HG03457 (cell line): ENCODE data around the gene PHLPP1.

Experiments
- ATAC-seq: cut with Tn5 transposase; IDR thresholded peaks from one replicate; pipeline ENCODE4 v1.9.1; 2021; ENCODE audit warnings: moderate number of reproducible peaks; ENCODE audit not compliant: unreplicated experiment

Gene PHLPP1

GRCh38 chr18:62999392-62999791 lies 284.1 kb downstream of the PHLPP1 start:
- no peak for ATAC-seq

- no peak for ATAC-seq
Measured at GRCh38 chr18:62999921-63000320, 284.6 kb downstream of the PHLPP1 start.

GRCh38 chr18:63000839-63001238 lies 285.5 kb downstream of the PHLPP1 start:
- ATAC-seq, result no peak

- ATAC-seq, result no peak
Measured at GRCh38 chr18:63001861-63002260, 286.5 kb downstream of the PHLPP1 start.

GRCh38 chr18:63002305-63002704 lies 287.0 kb downstream of the PHLPP1 start:
- ATAC-seq, result no peak

- no peak for ATAC-seq
Measured at GRCh38 chr18:63002803-63003445, 287.6 kb downstream of the PHLPP1 start.

- ATAC-seq, result no peak
Measured at GRCh38 chr18:63003899-63004298, 288.6 kb downstream of the PHLPP1 start.

- no peak for ATAC-seq
Measured at GRCh38 chr18:63004466-63005089, 289.2 kb downstream of the PHLPP1 start.

- ATAC-seq, result no peak
Measured at GRCh38 chr18:63005306-63005705, 290.0 kb downstream of the PHLPP1 start.

GRCh38 chr18:63007231-63007630 lies 291.9 kb downstream of the PHLPP1 start:
- no peak for ATAC-seq

- no peak for ATAC-seq
Measured at GRCh38 chr18:63016270-63016669, 300.9 kb downstream of the PHLPP1 start.

- ATAC-seq, result no peak
Measured at GRCh38 chr18:63017076-63017475, 301.7 kb downstream of the PHLPP1 start.

GRCh38 chr18:63017977-63018376 lies 302.6 kb downstream of the PHLPP1 start:
- no peak for ATAC-seq

GRCh38 chr18:63022429-63023022 lies 307.2 kb downstream of the PHLPP1 start:
- ATAC-seq, result no peak

GRCh38 chr18:63025251-63026090 lies 310.1 kb downstream of the PHLPP1 start:
- no peak for ATAC-seq

- no peak for ATAC-seq
Measured at GRCh38 chr18:63028380-63028779, 313.0 kb downstream of the PHLPP1 start.
